HG03135 (cell line): ENCODE measurements around the gene PPA2.
A peak's percentile ranks its signal among the peaks of the same experiment; 100 is the strongest.
"Not testable (repeated sequence)": the region's sequence is repeated elsewhere in the genome, so short reads cannot be mapped to it uniquely, and the experiment has no call there.

ENCODE experiments used
- ATAC-seq: cut with Tn5 transposase; IDR thresholded peaks from one replicate; pipeline ENCODE4 v1.9.1; 2021; ENCODE audit warnings: mild to moderate bottlenecking, moderate library complexity; ENCODE audit not compliant: unreplicated experiment

The PPA2 gene

GRCh38 chr4:105461221-105461620, 12.6 kb downstream of the PPA2 start:
- peak; percentile 66 for ATAC-seq

GRCh38 chr4:105460306-105460705, 13.6 kb downstream of the PPA2 start:
- ATAC-seq: no peak

- not testable (repeated sequence) for ATAC-seq
These were observed 15.3 kb downstream of the PPA2 start for GRCh38 chr4:105458541-105458940.

- ATAC-seq: no peak
These were observed 15.9 kb downstream of the PPA2 start for GRCh38 chr4:105458001-105458400.

- ATAC-seq: no peak
These were observed 17.9 kb downstream of the PPA2 start for GRCh38 chr4:105455998-105456397.

- no peak for ATAC-seq
These were observed 18.7 kb downstream of the PPA2 start for GRCh38 chr4:105455182-105455581.

GRCh38 chr4:105453550-105454205, 20.2 kb downstream of the PPA2 start:
- no peak for ATAC-seq

- no peak for ATAC-seq
These were observed 22.5 kb downstream of the PPA2 start for GRCh38 chr4:105451346-105451745.

GRCh38 chr4:105440890-105441289, 33.0 kb downstream of the PPA2 start:
- no peak for ATAC-seq

GRCh38 chr4:105437637-105438036, 36.2 kb downstream of the PPA2 start:
- no peak for ATAC-seq

- no peak for ATAC-seq
These were observed 37.4 kb downstream of the PPA2 start for GRCh38 chr4:105436414-105436813.

- no peak for ATAC-seq
These were observed 38.9 kb downstream of the PPA2 start for GRCh38 chr4:105434940-105435339.

GRCh38 chr4:105433421-105433820, 40.4 kb downstream of the PPA2 start:
- ATAC-seq: no peak

- ATAC-seq: no peak
These were observed 41.4 kb downstream of the PPA2 start for GRCh38 chr4:105432438-105432837.

GRCh38 chr4:105430811-105431210, 43.1 kb downstream of the PPA2 start:
- no peak for ATAC-seq

GRCh38 chr4:105426187-105426897, 47.5 kb downstream of the PPA2 start:
- no peak for ATAC-seq

GRCh38 chr4:105422207-105422920, 51.5 kb downstream of the PPA2 start:
- no peak for ATAC-seq

- no peak for ATAC-seq
These were observed 56.2 kb downstream of the PPA2 start for GRCh38 chr4:105417624-105418023.

- ATAC-seq: no peak
These were observed 58.5 kb downstream of the PPA2 start for GRCh38 chr4:105415281-105415744.

GRCh38 chr4:105414316-105414715, 59.5 kb downstream of the PPA2 start:
- no peak for ATAC-seq

GRCh38 chr4:105409135-105409534, 64.7 kb downstream of the PPA2 start:
- ATAC-seq: not testable (repeated sequence)
